ENCODE results near the gene CFAP74. TPM values are rescaled to one million over a fixed set of nuclear protein-coding genes. Genes with fewer than 3 reads are reported as not detected.

CFAP74 gene
- total RNA-seq, 2 experiments from 2014 or later = not detected

DNA sequence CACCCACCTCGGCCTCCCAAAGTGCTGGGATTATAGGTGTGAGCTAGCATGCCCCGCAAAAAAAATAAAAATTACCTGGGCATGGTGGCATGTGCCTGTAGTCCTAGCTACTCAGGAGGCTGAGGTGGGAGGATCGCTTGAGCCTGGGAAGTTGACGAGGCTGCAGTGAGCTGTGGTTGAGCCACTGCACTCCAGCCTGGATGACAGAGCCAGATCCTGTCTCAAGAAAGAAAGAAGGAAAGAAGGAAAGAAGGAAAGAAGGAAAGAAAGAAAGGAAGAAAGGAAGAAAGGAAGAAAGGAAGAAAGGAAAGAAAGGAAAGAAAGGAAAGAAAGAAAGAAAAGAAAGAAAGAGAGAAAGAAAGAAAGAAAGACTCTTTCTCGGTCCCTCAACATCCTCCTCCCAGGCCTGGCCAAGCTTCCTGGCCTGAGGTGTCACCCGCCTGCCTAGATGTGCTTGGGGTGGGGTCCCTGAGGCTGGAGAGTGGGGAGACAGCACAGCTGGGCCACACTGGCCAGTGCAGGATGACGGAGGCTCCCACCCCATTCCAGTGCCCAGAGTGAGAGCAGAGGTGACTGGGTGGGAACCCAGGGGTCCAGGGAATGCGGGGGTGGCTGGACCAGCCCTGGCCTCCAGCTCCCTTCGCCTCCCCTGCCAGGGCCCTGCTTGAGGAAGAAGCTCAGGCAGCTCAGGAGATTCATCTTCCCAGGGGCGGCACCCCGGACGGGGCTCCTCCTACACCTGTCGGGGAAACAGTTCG, 102.5 kb downstream of the CFAP74 start:
- no peak for DNase-seq
- peaks cover 7% of the 10 kb centered on the region for H3K27me3 Mint-ChIP-seq
- no peak for ATAC-seq (ENCODE audit: low read depth)
- no peak overlapping the region for H3K27ac Mint-ChIP-seq
- H3K9me3 Mint-ChIP-seq = no peaks in the 10 kb centered on the region
- H3K4me3 Mint-ChIP-seq = no peak overlapping the region
- no peaks in the 10 kb centered on the region for H3K36me3 Mint-ChIP-seq
- H3K4me1 Mint-ChIP-seq = peaks cover 3% of the 10 kb centered on the region
- POLR2A ChIA-PET = no interaction called here

GRCh38 chr1:1899967-1900327, 103.6 kb downstream of the CFAP74 start:
- Mint-ChIP-seq H3K27ac (no peak overlapping the region), H3K9me3 (no peaks in the 10 kb centered on the region), H3K36me3 (no peaks in the 10 kb centered on the region), H3K27me3 (peaks cover 7% of the 10 kb centered on the region), H3K4me1 (peaks cover 4% of the 10 kb centered on the region), H3K4me3 (no peak overlapping the region)
- DNase-seq (no peak), ATAC-seq (ENCODE audit: low read depth) (no peak)
- POLR2A ChIA-PET = interaction anchor here (0.9 kb wide), 1 partner anchor 9 kb away, joined by 3 read pairs; no protein-coding TSS in a partner anchor

DNA sequence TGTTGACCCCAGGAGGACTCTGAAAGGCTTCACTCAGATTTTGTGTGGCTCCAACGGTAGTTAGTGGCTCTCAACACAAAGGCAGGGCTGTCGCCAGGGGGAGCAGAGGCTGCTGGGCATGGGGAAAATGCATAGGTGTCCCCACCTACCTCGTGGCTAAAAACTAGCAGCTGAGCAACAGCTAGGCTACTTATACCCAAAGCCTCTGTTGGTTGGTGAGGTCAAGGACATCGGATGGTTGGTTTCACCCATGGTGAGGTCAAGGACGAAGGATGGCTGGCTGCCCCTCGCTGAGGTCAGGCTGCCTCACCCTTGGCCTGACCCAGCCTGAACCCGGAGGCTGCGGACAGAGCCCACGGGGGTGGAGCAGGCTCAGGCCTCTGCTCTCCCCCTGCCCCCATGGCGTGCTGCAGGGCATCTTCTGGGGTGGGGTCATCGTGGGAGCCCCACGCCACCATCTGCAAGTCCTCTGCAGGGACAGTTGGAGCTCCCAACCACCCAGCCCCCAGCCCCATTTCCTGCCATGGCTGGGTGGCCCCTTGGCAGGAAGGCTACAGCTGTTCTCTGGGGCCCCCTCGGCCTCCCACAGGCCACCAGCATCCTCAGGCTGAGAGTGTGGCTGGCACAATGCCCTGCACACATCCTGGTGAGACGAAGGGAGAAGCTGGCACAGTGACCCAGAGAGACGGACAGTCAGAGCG, 104.2 kb downstream of the CFAP74 start:
- Mint-ChIP-seq H3K9me3 (no peaks in the 10 kb centered on the region), H3K27ac (peak overlapping the region; percentile 45)

GRCh38 chr1:1898246-1898933, 105.2 kb downstream of the CFAP74 start:
- Mint-ChIP-seq H3K27ac (no peak overlapping the region), H3K27me3 (peaks cover 6% of the 10 kb centered on the region), H3K4me1 (peaks cover 10% of the 10 kb centered on the region), H3K36me3 (no peaks in the 10 kb centered on the region), H3K4me3 (no peak overlapping the region), H3K9me3 (no peaks in the 10 kb centered on the region)
- DNase-seq (no peak), ATAC-seq (ENCODE audit: low read depth) (no peak)
- POLR2A ChIA-PET = interaction anchor here (1.5 kb wide), 1 partner anchor 11 kb away, joined by 7 read pairs; no protein-coding TSS in a partner anchor

More for the DNA sequence above, 104.2 kb downstream of the CFAP74 start:
- Mint-ChIP-seq H3K4me3 (no peak overlapping the region), H3K36me3 (no peaks in the 10 kb centered on the region), H3K4me1 (peaks cover 10% of the 10 kb centered on the region), H3K27me3 (peaks cover 7% of the 10 kb centered on the region)
- peak; percentile 45 for ATAC-seq (ENCODE audit: low read depth)
- POLR2A ChIA-PET = interaction anchor here (0.6 to 1.5 kb wide), 3 partner anchors 9 to 16 kb away, joined by 3 to 7 read pairs (median 5); no protein-coding TSS in a partner anchor
- peak; percentile 44 for DNase-seq

DNA sequence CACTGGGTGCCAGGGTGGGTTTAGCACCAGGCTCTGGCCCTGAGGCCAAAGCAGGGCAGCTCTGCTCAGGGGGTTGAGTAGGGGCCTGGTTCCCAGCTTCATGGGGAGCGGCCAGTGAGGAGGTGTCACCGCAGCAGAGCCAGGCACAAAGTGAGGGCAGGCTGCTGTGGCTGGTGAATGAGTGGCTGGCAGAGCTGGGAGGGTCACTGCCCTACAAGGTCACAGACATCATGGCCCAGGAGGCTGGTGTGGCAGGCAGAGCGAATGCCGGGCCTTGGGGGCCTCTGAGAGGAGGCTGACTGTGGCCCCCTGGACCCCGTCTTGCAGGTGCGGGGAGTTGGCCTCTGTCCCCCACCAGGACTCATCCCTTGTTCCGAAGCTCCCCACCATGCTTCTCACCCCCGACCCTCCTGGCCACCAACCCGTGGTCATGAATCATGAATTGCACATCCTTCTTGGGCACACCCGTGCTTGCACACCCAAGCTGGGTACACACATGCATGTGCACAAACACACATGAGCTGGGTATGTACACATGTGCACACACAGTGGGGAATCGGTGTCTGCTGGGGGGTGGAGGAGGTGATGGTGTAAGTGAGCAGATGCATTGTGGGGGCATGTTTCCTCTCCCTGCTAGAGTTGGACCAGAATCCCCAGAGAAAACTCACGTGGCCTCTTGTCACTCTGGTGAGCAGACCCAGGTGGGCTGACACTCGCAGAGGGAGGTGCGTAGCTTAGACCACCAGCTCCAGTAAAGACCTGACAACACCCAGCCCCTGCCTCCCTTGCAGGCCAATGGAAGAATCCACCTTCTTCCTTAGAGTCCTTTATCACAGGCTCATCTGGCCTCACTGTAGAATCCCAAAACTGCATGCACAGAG, 107.9 kb downstream of the CFAP74 start:
- DNase-seq (no peak), ATAC-seq (ENCODE audit: low read depth) (no peak)
- Mint-ChIP-seq H3K36me3 (peaks cover 3% of the 10 kb centered on the region), H3K9me3 (no peaks in the 10 kb centered on the region), H3K27me3 (peaks cover 2% of the 10 kb centered on the region), H3K27ac (no peak overlapping the region), H3K4me3 (no peak overlapping the region), H3K4me1 (peaks cover 24% of the 10 kb centered on the region)
- POLR2A ChIA-PET = no interaction called here

DNA sequence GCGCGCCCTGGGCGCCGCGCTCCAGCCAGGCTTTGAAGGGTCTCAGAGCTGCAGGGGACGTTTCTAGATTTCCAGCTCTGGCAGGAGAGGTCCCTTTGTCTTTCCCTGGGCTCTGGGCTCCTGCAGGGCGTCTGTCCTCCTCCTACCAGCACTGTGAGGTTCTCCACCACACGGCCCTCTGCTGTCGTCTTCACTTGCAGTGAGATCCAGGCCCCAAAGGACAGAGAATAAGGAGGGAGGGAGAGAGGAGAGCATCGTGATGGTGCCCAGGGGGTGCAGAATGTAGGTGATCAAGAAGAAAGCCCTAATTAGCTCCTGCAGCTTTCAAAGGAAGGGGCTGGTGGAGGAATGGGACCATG, 108.5 kb downstream of the CFAP74 start:
- no peak overlapping the region for H3K4me3 Mint-ChIP-seq
- peaks cover 2% of the 10 kb centered on the region for H3K27me3 Mint-ChIP-seq
- ATAC-seq (ENCODE audit: low read depth) = no peak

DNA sequence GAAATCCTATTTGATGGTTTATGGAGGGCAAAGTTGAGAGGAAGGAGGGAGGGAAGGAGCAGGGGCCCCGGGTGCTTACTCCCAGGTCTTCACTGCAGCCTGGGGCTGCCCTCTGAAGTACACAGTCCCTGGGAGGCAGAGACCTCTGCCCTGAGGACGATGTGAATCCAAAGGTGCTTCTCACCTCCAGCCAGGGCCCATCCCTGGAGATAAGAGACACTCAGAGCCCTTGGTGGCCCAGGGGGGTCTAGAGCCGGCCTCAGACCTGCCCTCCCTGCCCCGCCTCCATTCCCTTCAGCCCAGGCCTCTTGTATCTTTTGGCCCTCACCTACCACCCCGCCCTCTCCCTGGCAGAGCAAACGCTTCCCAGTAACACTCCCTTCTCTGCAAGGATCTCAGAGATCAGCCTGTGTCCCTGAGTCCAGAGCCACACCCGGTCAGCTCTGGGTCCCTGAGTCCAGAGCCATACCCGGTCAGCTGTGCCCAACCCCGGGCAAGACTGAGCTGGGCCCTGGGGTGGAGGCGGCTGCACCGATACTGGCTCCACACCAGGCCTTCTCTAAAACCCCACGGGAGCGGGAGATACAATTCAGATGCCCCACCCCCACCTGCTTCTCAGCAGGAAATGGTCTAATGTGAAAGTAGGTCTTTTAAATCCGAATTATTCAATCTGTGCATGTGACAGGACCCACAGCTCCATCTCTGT, 109.1 kb downstream of the CFAP74 start:
- Mint-ChIP-seq H3K4me3 (peak overlapping the region; percentile 39), H3K27me3 (peaks cover 2% of the 10 kb centered on the region), H3K9me3 (no peaks in the 10 kb centered on the region), H3K27ac (peak overlapping the region; percentile 4), H3K36me3 (peaks cover 3% of the 10 kb centered on the region), H3K4me1 (peaks cover 24% of the 10 kb centered on the region)
- ATAC-seq (ENCODE audit: low read depth) (no peak), DNase-seq (no peak)
- POLR2A ChIA-PET = interaction anchor here (1.1 kb wide), 1 partner anchor 14 kb away, joined by 6 read pairs; no protein-coding TSS in a partner anchor

More for the DNA sequence above, 108.5 kb downstream of the CFAP74 start:
- Mint-ChIP-seq H3K4me1 (peaks cover 24% of the 10 kb centered on the region), H3K9me3 (no peaks in the 10 kb centered on the region), H3K27ac (peak overlapping the region; percentile 4), H3K36me3 (peaks cover 3% of the 10 kb centered on the region)
- no peak for DNase-seq
- POLR2A ChIA-PET = interaction anchor here (1.1 kb wide), 1 partner anchor 14 kb away, joined by 6 read pairs; no protein-coding TSS in a partner anchor

- peaks cover 3% of the 10 kb centered on the region for H3K36me3 Mint-ChIP-seq
- no peaks in the 10 kb centered on the region for H3K27me3 Mint-ChIP-seq
- no peak overlapping the region for H3K27ac Mint-ChIP-seq
- DNase-seq (no peak), ATAC-seq (ENCODE audit: low read depth) (no peak)
- H3K4me1 Mint-ChIP-seq = peaks cover 23% of the 10 kb centered on the region
- POLR2A ChIA-PET = no interaction called here
- H3K4me3 Mint-ChIP-seq = no peak overlapping the region
- no peaks in the 10 kb centered on the region for H3K9me3 Mint-ChIP-seq
Measured at GRCh38 chr1:1893997-1894353, 109.6 kb downstream of the CFAP74 start.

GRCh38 chr1:1893291-1893985, 110.1 kb downstream of the CFAP74 start:
- Mint-ChIP-seq H3K36me3 (peaks cover 7% of the 10 kb centered on the region), H3K4me1 (peaks cover 29% of the 10 kb centered on the region), H3K4me3 (peak overlapping the region; percentile 60), H3K9me3 (no peaks in the 10 kb centered on the region), H3K27me3 (no peaks in the 10 kb centered on the region), H3K27ac (no peak overlapping the region)
- POLR2A ChIA-PET = no interaction called here
- DNase-seq (no peak), ATAC-seq (ENCODE audit: low read depth) (no peak)

- peaks cover 34% of the 10 kb centered on the region for H3K4me1 Mint-ChIP-seq
- no peaks in the 10 kb centered on the region for H3K27me3 Mint-ChIP-seq
- POLR2A ChIA-PET = interaction anchor here (1.0 kb wide), 2 partner anchors 102 to 113 kb away, joined by 3 to 5 read pairs; no protein-coding TSS in a partner anchor
- peak overlapping the region; percentile 95 for H3K4me3 Mint-ChIP-seq
- no peak for ATAC-seq (ENCODE audit: low read depth)
- peaks cover 10% of the 10 kb centered on the region for H3K36me3 Mint-ChIP-seq
- H3K9me3 Mint-ChIP-seq = no peaks in the 10 kb centered on the region
- no peak for DNase-seq
- peak overlapping the region; percentile 93 for H3K27ac Mint-ChIP-seq
Measured at GRCh38 chr1:1892763-1893120, 110.8 kb downstream of the CFAP74 start.

DNA sequence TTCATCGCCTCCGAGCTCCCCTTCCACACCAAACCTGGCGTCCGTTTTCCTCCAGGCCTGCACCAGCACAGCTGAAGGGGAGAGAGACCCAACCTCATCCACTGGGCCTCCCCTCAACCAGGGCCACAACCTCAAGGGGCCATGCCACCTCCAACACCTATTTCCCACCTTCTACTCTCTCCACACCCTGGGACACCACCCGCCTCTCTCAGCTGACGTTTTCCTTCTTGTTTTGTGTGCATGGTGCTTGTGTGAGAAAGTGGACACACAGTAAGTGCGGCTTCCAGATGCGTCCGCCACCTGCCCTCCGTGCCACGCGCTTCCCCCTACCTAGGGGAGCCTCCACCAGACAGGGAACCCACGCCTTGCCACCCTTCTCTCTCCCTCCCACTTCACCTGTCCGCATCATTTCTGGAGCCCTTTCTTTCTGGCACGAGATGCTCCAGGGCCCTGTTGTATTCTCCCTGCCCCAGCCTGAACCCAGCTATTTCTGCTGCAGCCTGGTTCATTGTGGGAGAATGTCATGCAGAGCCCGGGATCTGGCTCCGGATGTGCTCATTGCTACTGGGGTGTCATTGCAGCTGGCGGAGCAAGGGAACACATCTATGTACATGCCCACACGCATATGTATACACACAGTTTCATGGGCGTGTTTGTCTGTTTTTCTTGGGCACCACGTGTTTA, 111.4 kb downstream of the CFAP74 start:
- Mint-ChIP-seq H3K4me3 (peak overlapping the region; percentile 95), H3K36me3 (peaks cover 11% of the 10 kb centered on the region), H3K27ac (peak overlapping the region; percentile 93), H3K4me1 (peaks cover 36% of the 10 kb centered on the region), H3K27me3 (no peaks in the 10 kb centered on the region), H3K9me3 (no peaks in the 10 kb centered on the region)
- POLR2A ChIA-PET = interaction anchor here (0.8 to 1.6 kb wide), 7 partner anchors 13 to 115 kb away, joined by 3 to 7 read pairs (median 4); no protein-coding TSS in a partner anchor
- ATAC-seq (ENCODE audit: low read depth) (no peak), DNase-seq (no peak)
